K562 (cell line): ENCODE results near the gene PRF1. TPM values are rescaled to one million over a fixed set of nuclear protein-coding genes. Genes with fewer than 3 reads are reported as not detected.

Experiments
- CBX3 ChIP-seq, 2 experiments: IDR thresholded peaks; 1 replicate in 1 of 2; 2 replicates in 1 of 2; pipeline ENCODE4 v1.6.1; 2012; ENCODE audit warnings: inconsistent platforms in 2 of 2, low read length in 2 of 2, borderline replicate concordance in 1 of 2, control low read depth in 1 of 2
- CEBPZ ChIP-seq: fragments of 150-350 bp; IDR thresholded peaks from 2 replicates; pipeline ENCODE4 v1.6.1; 2014; ENCODE audit warnings: low read depth, mild to moderate bottlenecking, low read length, borderline replicate concordance
- DEAF1 ChIP-seq: fragments of 450-650 bp; formaldehyde crosslinking; IDR thresholded peaks from 2 replicates; pipeline ENCODE4 v1.4.0; 2020; ENCODE audit warnings: mild to moderate bottlenecking, moderate library complexity
- ID3 ChIP-seq, 2 experiments: fragments of 250-450 bp in 1 of 2; fragments of 450-650 bp in 1 of 2; sonication (Bioruptor Pico) in 1 of 2; IDR thresholded peaks; 2 replicates each; pipeline versions ENCODE4 v1.6.1 to v1.8.0; 2016 to 2021; ENCODE audit warnings: mild to moderate bottlenecking in 2 of 2, moderate library complexity in 2 of 2, missing compliant biosample characterization in 1 of 2, missing genetic modification characterization in 1 of 2
- KLF1 ChIP-seq: fragments of 450-650 bp; IDR thresholded peaks from 2 replicates; pipeline ENCODE4 v1.6.1; 2016; ENCODE audit warnings: missing genetic modification characterization, missing compliant biosample characterization
- NUFIP1 ChIP-seq: fragments of 450-650 bp; IDR thresholded peaks from 2 replicates; pipeline ENCODE4 v1.6.1; 2018; ENCODE audit not compliant: partially characterized antibody
- ZFP36 ChIP-seq: fragments of 150-350 bp; IDR thresholded peaks from 2 replicates; pipeline ENCODE4 v1.6.1; 2018; ENCODE audit warnings: low read length, low read depth; ENCODE audit not compliant: partially characterized antibody
- ZNF395 ChIP-seq: fragments of 200-800 bp; sonication (Bioruptor generic); IDR thresholded peaks from 2 replicates; pipeline ENCODE4 v1.6.1; 2017; ENCODE audit warnings: missing genetic modification characterization, missing compliant biosample characterization
- ZNF644 ChIP-seq: fragments of 200-800 bp; sonication (Bioruptor generic); IDR thresholded peaks from 2 replicates; pipeline ENCODE4 v1.6.1; 2016; ENCODE audit warnings: low read depth, missing genetic modification characterization, missing compliant biosample characterization
- polyA plus RNA-seq, 8 experiments: library from polyadenylated mRNA; depleted of rRNA in 4 of 8; stranded (reverse) in 5 of 8; unstranded in 3 of 8; fragments of >200 nt; fragmentation: Nextera tagmentation in 2 of 8; fragmentation: Illumina TruSeq in 1 of 8; extraction: Ambion mirVana in 2 of 8; extraction: Trizol in 1 of 8; gene quantifications; 2 replicates each; pipeline versions ENCODE4 v1.2.1 to v1.2.3, GENCODE V29; 2011 to 2014; ENCODE audit warnings: inconsistent platforms in 1 of 8, missing spikeins in 1 of 8
- total RNA-seq, 7 experiments: library from RNA; depleted of rRNA in 6 of 7; stranded (reverse); fragments of >200 nt in 6 of 7; fragmentation: Illumina TruSeq in 2 of 7; extraction: Trizol in 2 of 7; gene quantifications; 2 replicates each; pipeline versions ENCODE4 v1.2.1 to v1.2.3, GENCODE V29; 2011 to 2021; ENCODE audit warnings: low replicate concordance in 1 of 7

The PRF1 gene
- total and polyA plus RNA-seq, 9 of the 15 experiments (the other 6 are each of a cell fraction or from before 2014, with no cell fraction given): 3.8 to 8.6 (median 6.3) TPM

- no peak for TF ChIP-seq DEAF1
- no peak for TF ChIP-seq KLF1 (tag)
- TF ChIP-seq ZNF395 (CRISPR knock-in tag): no peak
- no peak for TF ChIP-seq NUFIP1
- no peak for TF ChIP-seq ID3 (CRISPR knock-in tag; IDR thresholded peaks at IDR 0.05)
- 0 out of 2 replicates have a peak, but pooled peaks have one; percentile 33 for TF ChIP-seq ID3 (tag; IDR thresholded peaks at IDR 0.05)
- TF ChIP-seq ZFP36: peak; percentile 81
- no peak for TF ChIP-seq ZNF644 (tag)
- peak; percentile 91 for TF ChIP-seq CEBPZ
- TF ChIP-seq CBX3 (IDR thresholded peaks at IDR 0.05; ENCODE audit: borderline replicate concordance in 1 of 2, low read length in 2 of 2): peak; percentile 51 to 98
Observed at GRCh38 chr10:70651661-70652060, 49.1 kb upstream of the PRF1 start (continued).
